GM12878 (cell line): ENCODE measurements around the gene LZIC. TPM values are rescaled to one million over a fixed set of nuclear protein-coding genes. Genes with fewer than 3 reads are reported as not detected.

Source experiments
- ATAC-seq: fragments of 200-7000 bp; cut with Tn5 transposase; 3 replicates; pipeline ENCODE4 v1.9.1; 2020; ENCODE audit warnings: mild to moderate bottlenecking, moderate library complexity
- BruUV-seq: library from RNA; stranded (reverse); fragments of 400-500 nt; replicated peaks from 2 replicates; lab custom pipeline; 2021; lab: Mats Ljungman, UMichigan
- CTCF ChIA-PET: fragments of 300-600 bp; sonication (Branson Sonifier 250); formaldehyde crosslinking; extraction: SDS; loops from one replicate; lab custom pipeline; 2021; ENCODE audit warnings: inconsistent platforms; lab: Yijun Ruan, JAX
- POLR2A ChIA-PET: fragments of 350-600 bp; formaldehyde crosslinking; extraction: SDS; loops from one replicate; lab custom pipeline; 2021; ENCODE audit warnings: inconsistent platforms; lab: Charles Lee
- RAD21 ChIA-PET: fragments of 300-600 bp; sonication (Branson Sonifier 250); formaldehyde crosslinking; loops from one replicate; lab custom pipeline; 2023; ENCODE audit warnings: antibody characterized with exemption; ENCODE audit not compliant: unreplicated experiment; lab: Charles Lee
- SMC1A ChIA-PET: fragments of 300-600 bp; sonication (Branson Sonifier 250); formaldehyde crosslinking; loops from one replicate; lab custom pipeline; 2023; ENCODE audit not compliant: unreplicated experiment, uncharacterized antibody; lab: Charles Lee
- DNase-seq: peaks from one replicate; pipeline ENCODE4 v3.0.0-alpha.2; 2011; ENCODE audit warnings: low read depth, low spot score
- FAIRE-seq: peaks from 3 replicates; lab custom pipeline; 2011; peaks lifted over from hg19 to GRCh38; lab: Jason Lieb, UNC
- H2AFZ ChIP-seq: 2 replicates; pipeline ENCODE4 v1.6.0; 2011; ENCODE audit warnings: low read depth, low read length, control low read depth; ENCODE audit not compliant: control insufficient read depth
- H3K27ac ChIP-seq: 2 replicates; pipeline ENCODE4 v1.5.1; 2011; ENCODE audit warnings: control low read depth; ENCODE audit not compliant: control insufficient read depth, insufficient read depth
- H3K27me3 ChIP-seq, 2 experiments: replicated peaks in 1 of 2; 2 replicates each; pipeline versions ENCODE4 v1.6.0 to v1.6.1; 2011; ENCODE audit warnings: low read length in 1 of 2; ENCODE audit not compliant: control insufficient read depth in 2 of 2, insufficient read depth in 2 of 2
- H3K36me3 ChIP-seq, 2 experiments: 2 replicates each; pipeline ENCODE4 v1.5.1; 2011; ENCODE audit warnings: low read length in 1 of 2; ENCODE audit not compliant: control insufficient read depth in 2 of 2, insufficient read depth in 2 of 2
- H3K4me1 ChIP-seq: 2 replicates; pipeline ENCODE4 v1.6.1; 2011; ENCODE audit warnings: mild to moderate bottlenecking, low read length, moderate library complexity, mixed read lengths; ENCODE audit not compliant: control insufficient read depth, insufficient read depth
- H3K4me2 ChIP-seq: 2 replicates; pipeline ENCODE4 v1.6.0; 2011; ENCODE audit warnings: control low read depth; ENCODE audit not compliant: control insufficient read depth, insufficient read depth
- H3K4me3 ChIP-seq: fragments of 200-600 bp; sonication (generic); 2 replicates; pipeline ENCODE4 v1.5.1; 2016
- H3K79me2 ChIP-seq: 2 replicates; pipeline ENCODE4 v1.6.0; 2011; ENCODE audit warnings: low read length; ENCODE audit not compliant: control insufficient read depth, insufficient read depth
- H3K9ac ChIP-seq: 2 replicates; pipeline ENCODE4 v1.8.0; 2011; ENCODE audit warnings: low read length, control low read depth, mixed read lengths; ENCODE audit not compliant: control insufficient read depth, insufficient read depth
- H3K9me3 ChIP-seq: replicated peaks from 3 replicates; pipeline ENCODE4 v1.5.1; 2011; ENCODE audit warnings: mild to moderate bottlenecking, low read length; ENCODE audit not compliant: control insufficient read depth, insufficient read depth
- H4K20me1 ChIP-seq: 2 replicates; pipeline ENCODE4 v1.6.0; 2011; ENCODE audit not compliant: control insufficient read depth, insufficient read depth
- BHLHE40 ChIP-seq, 2 experiments: fragments of 450-650 bp in 1 of 2; IDR thresholded peaks; 2 replicates each; pipeline ENCODE4 v1.6.1; 2011 to 2017; ENCODE audit warnings: low read depth in 2 of 2, borderline replicate concordance in 1 of 2, improper control_type of control experiment in 1 of 2, low read length in 1 of 2, mild to moderate bottlenecking in 1 of 2
- BRCA1 ChIP-seq: IDR thresholded peaks from 2 replicates; pipeline ENCODE4 v1.6.1; 2011; ENCODE audit warnings: low read depth, low read length, improper control_type of control experiment
- DPF2 ChIP-seq: fragments of 450-650 bp; IDR thresholded peaks from 2 replicates; pipeline ENCODE4 v1.6.1; 2017; ENCODE audit warnings: mild to moderate bottlenecking
- ESRRA ChIP-seq: IDR thresholded peaks from 2 replicates; pipeline ENCODE4 v1.6.1; 2012; ENCODE audit warnings: mild to moderate bottlenecking, low read length, improper control_type of control experiment
- HDAC6 ChIP-seq: fragments of 200-600 bp; sonication (generic); IDR thresholded peaks from one replicate; pipeline ENCODE4 v1.8.0; 2017; ENCODE audit warnings: antibody characterized with exemption; ENCODE audit not compliant: unreplicated experiment
- JUND ChIP-seq: IDR thresholded peaks from 2 replicates; pipeline ENCODE4 v1.6.1; 2012; ENCODE audit warnings: low read depth, mild to moderate bottlenecking, low read length, improper control_type of control experiment, moderate library complexity
- LARP7 ChIP-seq: fragments of 450-650 bp; IDR thresholded peaks from 2 replicates; pipeline ENCODE4 v1.6.1; 2017; ENCODE audit warnings: mild to moderate bottlenecking
- MEF2A ChIP-seq: IDR thresholded peaks from 2 replicates; pipeline ENCODE4 v1.6.1; 2011; ENCODE audit warnings: low read depth, mild to moderate bottlenecking, low read length, moderate library complexity; ENCODE audit not compliant: insufficient read depth
- MYB ChIP-seq: fragments of 150-350 bp; IDR thresholded peaks from 2 replicates; pipeline ENCODE4 v1.6.1; 2014; ENCODE audit warnings: mild to moderate bottlenecking, low read depth, low read length, borderline replicate concordance
- RUNX3 ChIP-seq: IDR thresholded peaks from 2 replicates; pipeline ENCODE4 v1.6.1; 2012; ENCODE audit warnings: low read length, inconsistent platforms
- USF2 ChIP-seq: IDR thresholded peaks from 2 replicates; pipeline ENCODE4 v1.6.1; 2011; ENCODE audit warnings: low read depth, low read length, improper control_type of control experiment, borderline replicate concordance
- YBX1 ChIP-seq: fragments of 450-650 bp; IDR thresholded peaks from 2 replicates; pipeline ENCODE4 v1.6.1; 2016; ENCODE audit warnings: antibody characterized with exemption
- ZBED1 ChIP-seq: IDR thresholded peaks from 2 replicates; pipeline ENCODE4 v1.6.1; 2016; ENCODE audit warnings: borderline replicate concordance
- ZSCAN29 ChIP-seq: fragments of 450-650 bp; IDR thresholded peaks from 2 replicates; pipeline ENCODE4 v1.6.1; 2017; ENCODE audit warnings: mild to moderate bottlenecking, moderate library complexity
- WGBS: methylation state at CpG from one replicate; pipeline ENCODE4 v1.1.6; 2016; ENCODE audit warnings: low lambda C conversion rate; ENCODE audit not compliant: insufficient replicate concordance, insufficient coverage; ENCODE audit errors: missing lambda C conversion rate; 5-methylcytosine and 5-hydroxymethylcytosine counted together
- in situ Hi-C: fragments of 300-500 bp; cut with MboI; formaldehyde crosslinking; loops from 9 replicates; pipeline ENCODE4 v1.14.3; 2018; ENCODE audit warnings: mixed read lengths
- intact Hi-C: fragments of 100-400 bp; cut with micrococcal nuclease; formaldehyde crosslinking; loops from one replicate; pipeline ENCODE4 v1.14.2; 2022; ENCODE audit not compliant: unreplicated experiment
- polyA plus RNA-seq, 11 experiments: library from polyadenylated mRNA; depleted of rRNA in 4 of 11; unstranded in 6 of 11; stranded (reverse) in 5 of 11; fragments of >200 nt; fragmentation: Nextera tagmentation in 4 of 11; fragmentation: Illumina TruSeq in 1 of 11; extraction: Ambion mirVana in 4 of 11; extraction: Trizol in 1 of 11; gene quantifications; 1 replicate in 1 of 11; 2 replicates in 10 of 11; pipeline versions ENCODE4 v1.2.1 to v1.2.3, GENCODE V29; 2011 to 2016; ENCODE audit warnings: inconsistent platforms in 2 of 11, missing spikeins in 2 of 11, low read depth in 1 of 11
- total RNA-seq, 4 experiments: library from RNA; depleted of rRNA in 3 of 4; stranded (reverse); fragments of >200 nt in 3 of 4; fragmentation: Illumina TruSeq in 1 of 4; extraction: Trizol in 1 of 4; gene quantifications; 2 replicates each; pipeline versions ENCODE4 v1.2.1 to v1.2.3, GENCODE V29; 2013 to 2021
- TF ChIP-seq, protein P1 (sequence below): fragments of 450-650 bp; IDR thresholded peaks from 2 replicates; pipeline ENCODE4 v1.6.1; 2016; ENCODE audit warnings: mild to moderate bottlenecking
- TF ChIP-seq, protein P2 (sequence below): IDR thresholded peaks from 2 replicates; pipeline ENCODE4 v1.6.1; 2011; ENCODE audit warnings: borderline replicate concordance, low read depth, mild to moderate bottlenecking, moderate library complexity, mixed read lengths, low read length; ENCODE audit not compliant: insufficient read depth; ENCODE audit errors: extremely low read length
- TF ChIP-seq, protein P3 (sequence below): fragments of 450-650 bp; formaldehyde crosslinking; IDR thresholded peaks from 2 replicates; pipeline ENCODE4 v1.5.0; 2022; ENCODE audit warnings: mild to moderate bottlenecking, missing genetic modification characterization

Gene LZIC
- total and polyA plus RNA-seq, 10 of the 15 experiments (the other 5 are each of a cell fraction or from before 2014, with no cell fraction given), result 7.3 to 30.3 (median 17.1) TPM

DNA sequence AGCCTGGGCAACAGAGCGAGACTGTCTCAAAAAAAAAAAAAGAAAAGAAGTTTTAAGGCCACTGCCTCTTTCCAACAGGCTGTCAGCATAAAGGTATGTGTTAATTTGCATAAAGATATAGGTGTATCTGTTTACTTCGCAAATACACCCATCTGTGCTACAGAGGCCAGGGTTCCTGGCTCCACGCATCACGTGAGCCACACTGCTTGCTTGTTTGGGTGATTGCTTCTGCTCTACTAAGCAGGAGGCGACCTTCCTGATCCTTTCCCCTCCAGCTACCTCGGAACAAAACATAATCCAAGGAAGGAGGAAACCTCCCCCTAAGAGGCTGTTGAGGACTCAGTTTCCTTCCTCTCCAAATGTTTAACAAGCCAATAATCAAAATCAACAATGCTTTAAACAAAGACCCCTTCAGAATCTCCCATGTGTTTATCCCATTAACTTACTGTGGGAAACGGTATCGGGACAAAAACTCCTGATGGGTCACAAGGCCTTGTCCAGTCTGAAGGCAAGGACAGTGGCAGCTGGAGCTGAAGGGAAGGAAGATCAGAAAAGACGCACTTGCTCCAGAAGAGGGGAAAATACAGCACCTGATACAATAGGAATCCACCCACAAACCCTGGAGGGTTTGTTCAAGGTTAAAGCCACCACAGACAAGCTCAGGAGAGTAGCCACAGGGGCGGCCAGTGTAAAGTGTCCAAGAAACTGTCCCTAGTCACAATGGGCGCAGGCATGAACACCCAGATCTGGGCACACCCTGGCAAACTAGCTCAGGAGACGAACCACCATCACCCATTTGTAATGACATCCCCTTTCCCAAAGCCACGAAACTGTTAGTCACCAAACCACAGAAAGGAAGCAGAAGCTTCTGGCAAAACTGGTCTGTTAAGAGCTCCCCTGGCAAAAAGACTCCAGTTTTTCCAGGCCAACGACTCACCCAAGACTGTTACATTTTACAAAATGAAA is 50.3 kb downstream of the LZIC start:
- POLR2A ChIA-PET, result interaction anchor here (0.7 to 0.9 kb wide), 2 partner anchors 18 to 19 kb away, joined by 3 read pairs; no protein-coding TSS in a partner anchor
- TF ChIP-seq, protein P1, sequence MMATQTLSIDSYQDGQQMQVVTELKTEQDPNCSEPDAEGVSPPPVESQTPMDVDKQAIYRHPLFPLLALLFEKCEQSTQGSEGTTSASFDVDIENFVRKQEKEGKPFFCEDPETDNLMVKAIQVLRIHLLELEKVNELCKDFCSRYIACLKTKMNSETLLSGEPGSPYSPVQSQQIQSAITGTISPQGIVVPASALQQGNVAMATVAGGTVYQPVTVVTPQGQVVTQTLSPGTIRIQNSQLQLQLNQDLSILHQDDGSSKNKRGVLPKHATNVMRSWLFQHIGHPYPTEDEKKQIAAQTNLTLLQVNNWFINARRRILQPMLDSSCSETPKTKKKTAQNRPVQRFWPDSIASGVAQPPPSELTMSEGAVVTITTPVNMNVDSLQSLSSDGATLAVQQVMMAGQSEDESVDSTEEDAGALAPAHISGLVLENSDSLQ, result no peak
- TF ChIP-seq LARP7 (no peak), ESRRA (no peak), BRCA1 (no peak), MEF2A (no peak), USF2 (no peak), MYB (no peak), DPF2 (no peak), ZBED1 (no peak), HDAC6 (no peak), ZSCAN29 (no peak), RUNX3 (peak; percentile 82), YBX1 (no peak), BHLHE40 (IDR thresholded peaks at IDR 0.05; ENCODE audit: borderline replicate concordance in 1 of 2, low read depth in 2 of 2, low read length in 1 of 2) (no peak), JUND (no peak)
- TF ChIP-seq, protein P2, sequence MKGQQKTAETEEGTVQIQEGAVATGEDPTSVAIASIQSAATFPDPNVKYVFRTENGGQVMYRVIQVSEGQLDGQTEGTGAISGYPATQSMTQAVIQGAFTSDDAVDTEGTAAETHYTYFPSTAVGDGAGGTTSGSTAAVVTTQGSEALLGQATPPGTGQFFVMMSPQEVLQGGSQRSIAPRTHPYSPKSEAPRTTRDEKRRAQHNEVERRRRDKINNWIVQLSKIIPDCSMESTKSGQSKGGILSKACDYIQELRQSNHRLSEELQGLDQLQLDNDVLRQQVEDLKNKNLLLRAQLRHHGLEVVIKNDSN, result peak; percentile 21
- TF ChIP-seq, protein P3, sequence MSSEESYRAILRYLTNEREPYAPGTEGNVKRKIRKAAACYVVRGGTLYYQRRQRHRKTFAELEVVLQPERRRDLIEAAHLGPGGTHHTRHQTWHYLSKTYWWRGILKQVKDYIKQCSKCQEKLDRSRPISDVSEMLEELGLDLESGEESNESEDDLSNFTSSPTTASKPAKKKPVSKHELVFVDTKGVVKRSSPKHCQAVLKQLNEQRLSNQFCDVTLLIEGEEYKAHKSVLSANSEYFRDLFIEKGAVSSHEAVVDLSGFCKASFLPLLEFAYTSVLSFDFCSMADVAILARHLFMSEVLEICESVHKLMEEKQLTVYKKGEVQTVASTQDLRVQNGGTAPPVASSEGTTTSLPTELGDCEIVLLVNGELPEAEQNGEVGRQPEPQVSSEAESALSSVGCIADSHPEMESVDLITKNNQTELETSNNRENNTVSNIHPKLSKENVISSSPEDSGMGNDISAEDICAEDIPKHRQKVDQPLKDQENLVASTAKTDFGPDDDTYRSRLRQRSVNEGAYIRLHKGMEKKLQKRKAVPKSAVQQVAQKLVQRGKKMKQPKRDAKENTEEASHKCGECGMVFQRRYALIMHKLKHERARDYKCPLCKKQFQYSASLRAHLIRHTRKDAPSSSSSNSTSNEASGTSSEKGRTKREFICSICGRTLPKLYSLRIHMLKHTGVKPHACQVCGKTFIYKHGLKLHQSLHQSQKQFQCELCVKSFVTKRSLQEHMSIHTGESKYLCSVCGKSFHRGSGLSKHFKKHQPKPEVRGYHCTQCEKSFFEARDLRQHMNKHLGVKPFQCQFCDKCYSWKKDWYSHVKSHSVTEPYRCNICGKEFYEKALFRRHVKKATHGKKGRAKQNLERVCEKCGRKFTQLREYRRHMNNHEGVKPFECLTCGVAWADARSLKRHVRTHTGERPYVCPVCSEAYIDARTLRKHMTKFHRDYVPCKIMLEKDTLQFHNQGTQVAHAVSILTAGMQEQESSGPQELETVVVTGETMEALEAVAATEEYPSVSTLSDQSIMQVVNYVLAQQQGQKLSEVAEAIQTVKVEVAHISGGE (CRISPR knock-in tag), result no peak

More for the DNA sequence above, 50.3 kb downstream of the LZIC start:
- Histone ChIP-seq H4K20me1 (no peaks in the 10 kb centered on the region), H3K27me3 (no peaks in the 10 kb centered on the region), H3K4me2 (peak overlapping the region; percentile 49), H3K4me3 (peak overlapping the region; percentile 27; the same call in 1 of the 2 replicates), H3K9ac (peak overlapping the region; percentile 18; the same call in 1 of the 2 replicates), H3K9me3 (no peaks in the 10 kb centered on the region), H3K4me1 (peaks cover 27% of the 10 kb centered on the region), H3K36me3 (no peaks in the 10 kb centered on the region), H2AFZ (peak overlapping the region; percentile 71), H3K27ac (peak overlapping the region; percentile 59), H3K79me2 (no peaks in the 10 kb centered on the region)
- SMC1A ChIA-PET, result interaction anchor here (1.4 to 1.7 kb wide), 2 partner anchors 18 to 108 kb away, joined by 5 read pairs; no protein-coding TSS in a partner anchor
- no TSS peak for BruUV-seq
- in situ Hi-C loops, result no loop called here
- RAD21 ChIA-PET, result interaction anchor here (1.4 kb wide), 1 partner anchor 21 kb away, joined by 3 read pairs; no protein-coding TSS in a partner anchor
- ATAC-seq (no peak), FAIRE-seq (no peak), DNase-seq (no peak)
- intact Hi-C loops, result no loop called here
- CTCF ChIA-PET, result interaction anchor here (0.9 to 1.7 kb wide), 4 partner anchors 11 to 266 kb away, joined by 3 to 6 read pairs (median 4); no protein-coding TSS in a partner anchor
- WGBS, result 44% methylated on average over 13 of the region's 14 CpGs
